GM23338 (cell line): Measurements from ENCODE around the gene MAPK4. TPM values are rescaled to one million over a fixed set of nuclear protein-coding genes. Genes with fewer than 3 reads are reported as not detected.

Experiments used
- ATAC-seq: fragments of 200-7000 bp; cut with Tn5 transposase; 3 replicates; pipeline ENCODE4 v1.9.1; 2020
- DNase-seq: peaks from one replicate; pipeline ENCODE4 v3.0.0-alpha.2; 2015; ENCODE audit warnings: low spot score
- H2AFZ ChIP-seq: fragments of 200-600 bp; sonication (generic); 2 replicates; pipeline ENCODE4 v1.8.0; 2016; ENCODE audit warnings: antibody characterized with exemption, mild to moderate bottlenecking, moderate library complexity
- H3F3A ChIP-seq: fragments of 200-600 bp; sonication (generic); replicated peaks from 2 replicates; pipeline ENCODE4 v1.8.0; 2017; ENCODE audit warnings: antibody characterized with exemption, mixed run types, low read depth
- H3K27ac ChIP-seq: fragments of 200-600 bp; sonication (generic); 2 replicates; pipeline ENCODE4 v1.6.1; 2016; ENCODE audit warnings: low read depth
- H3K27me3 ChIP-seq: fragments of 200-600 bp; sonication (generic); 2 replicates; pipeline ENCODE4 v1.8.0; 2016; ENCODE audit warnings: mild to moderate bottlenecking, mixed run types, moderate library complexity; ENCODE audit not compliant: insufficient read depth
- H3K36me3 ChIP-seq: fragments of 200-600 bp; sonication (generic); 2 replicates; pipeline ENCODE4 v1.8.0; 2016; ENCODE audit warnings: mild to moderate bottlenecking; ENCODE audit not compliant: insufficient read depth
- H3K4me1 ChIP-seq: fragments of 200-600 bp; sonication (generic); 2 replicates; pipeline ENCODE4 v1.8.0; 2016; ENCODE audit warnings: mild to moderate bottlenecking, moderate library complexity; ENCODE audit not compliant: insufficient read depth
- H3K4me2 ChIP-seq: fragments of 200-600 bp; sonication (generic); 2 replicates; pipeline ENCODE4 v1.7.1; 2017; ENCODE audit warnings: mixed run types
- H3K4me3 ChIP-seq: fragments of 200-600 bp; sonication (generic); 2 replicates; pipeline ENCODE4 v1.6.1; 2016; ENCODE audit warnings: mixed run types
- H3K79me2 ChIP-seq: fragments of 200-600 bp; sonication (generic); replicated peaks from 2 replicates; pipeline ENCODE4 v1.8.0; 2017; ENCODE audit warnings: mild to moderate bottlenecking; ENCODE audit not compliant: insufficient read depth
- H3K9me2 ChIP-seq: fragments of 200-600 bp; sonication (generic); 2 replicates; pipeline ENCODE4 v1.8.0; 2017; ENCODE audit not compliant: insufficient read depth
- H4K20me1 ChIP-seq: fragments of 200-600 bp; sonication (generic); replicated peaks from 2 replicates; pipeline ENCODE4 v1.8.0; 2017; ENCODE audit warnings: mild to moderate bottlenecking; ENCODE audit not compliant: insufficient read depth
- H3K27ac Mint-ChIP-seq: 2 replicates; pipeline ENCODE4 v1.8.0; 2020; ENCODE audit warnings: inconsistent platforms, mild to moderate bottlenecking, moderate library complexity, mixed read lengths
- H3K27me3 Mint-ChIP-seq: 3 replicates; pipeline ENCODE4 v1.8.0; 2022; ENCODE audit warnings: low read depth, mild to moderate bottlenecking, moderate library complexity, mixed read lengths, inconsistent platforms; ENCODE audit not compliant: insufficient read depth, poor library complexity
- H3K36me3 Mint-ChIP-seq: 3 replicates; pipeline ENCODE4 v1.8.0; 2021; ENCODE audit warnings: low read depth, mild to moderate bottlenecking, inconsistent platforms, moderate library complexity, mixed read lengths
- H3K4me1 Mint-ChIP-seq: 3 replicates; pipeline ENCODE4 v1.8.0; 2020; ENCODE audit warnings: mild to moderate bottlenecking, inconsistent platforms, mixed read lengths
- H3K4me3 Mint-ChIP-seq: 3 replicates; pipeline ENCODE4 v1.8.0; 2021; ENCODE audit warnings: moderate library complexity, mild to moderate bottlenecking, inconsistent platforms, mixed read lengths
- H3K9me3 Mint-ChIP-seq: 3 replicates; pipeline ENCODE4 v1.8.0; 2020; ENCODE audit warnings: moderate library complexity, mild to moderate bottlenecking, inconsistent platforms, mixed read lengths
- CREB1 ChIP-seq: fragments of 250-450 bp; sonication (Bioruptor Pico); IDR thresholded peaks from 2 replicates; pipeline ENCODE4 v1.5.0; 2020; ENCODE audit warnings: low read depth, mild to moderate bottlenecking, moderate library complexity
- CTCF ChIP-seq, 2 experiments: fragments of 200-600 bp in 1 of 2; sonication (generic) in 1 of 2; conservative IDR thresholded peaks; 2 replicates each; pipeline versions ENCODE4 v1.5.1 to v1.6.1; 2016 to 2017; ENCODE audit warnings: antibody characterized with exemption in 2 of 2, low read depth in 2 of 2, mild to moderate bottlenecking in 2 of 2, moderate library complexity in 1 of 2
- ETS1 ChIP-seq: IDR thresholded peaks from 2 replicates; pipeline ENCODE4 v1.6.1; 2016; ENCODE audit warnings: antibody characterized with exemption
- EZH2 ChIP-seq: fragments of 200-600 bp; sonication (generic); IDR thresholded peaks from one replicate; pipeline ENCODE4 v1.8.0; 2017; ENCODE audit warnings: antibody characterized with exemption, mild to moderate bottlenecking, low read depth; ENCODE audit not compliant: unreplicated experiment
- EZH2phosphoT487 ChIP-seq: fragments of 200-600 bp; sonication (generic); IDR thresholded peaks from one replicate; pipeline ENCODE4 v1.8.1; 2018; ENCODE audit warnings: antibody characterized with exemption; ENCODE audit not compliant: unreplicated experiment
- JUNB ChIP-seq: IDR thresholded peaks from one replicate; pipeline ENCODE4 v1.6.1; 2016; ENCODE audit warnings: antibody characterized with exemption; ENCODE audit not compliant: unreplicated experiment
- NANOG ChIP-seq: IDR thresholded peaks from 2 replicates; pipeline ENCODE4 v1.6.1; 2016; ENCODE audit warnings: antibody characterized with exemption, borderline replicate concordance
- POLR2AphosphoS5 ChIP-seq: IDR thresholded peaks from 2 replicates; pipeline ENCODE4 v1.6.1; 2016; ENCODE audit warnings: antibody characterized with exemption, low read depth
- REST ChIP-seq: IDR thresholded peaks from one replicate; pipeline ENCODE4 v1.6.1; 2018; ENCODE audit warnings: antibody characterized with exemption; ENCODE audit not compliant: unreplicated experiment
- STAT1 ChIP-seq: IDR thresholded peaks from one replicate; pipeline ENCODE4 v1.6.1; 2016; ENCODE audit warnings: antibody characterized with exemption; ENCODE audit not compliant: unreplicated experiment
- ZNF114 ChIP-seq: fragments of 250-450 bp; sonication (Bioruptor Pico); IDR thresholded peaks from 2 replicates; pipeline ENCODE4 v1.5.0; 2020; ENCODE audit warnings: mild to moderate bottlenecking, moderate library complexity
- ZNF331 ChIP-seq: fragments of 250-450 bp; sonication (Bioruptor Pico); IDR thresholded peaks from 2 replicates; pipeline ENCODE4 v1.5.0; 2020; ENCODE audit warnings: low read depth, mild to moderate bottlenecking, moderate library complexity
- ZNF462 ChIP-seq: fragments of 250-450 bp; sonication (Bioruptor Pico); IDR thresholded peaks from 2 replicates; pipeline ENCODE4 v1.5.0; 2020; ENCODE audit warnings: mild to moderate bottlenecking, moderate library complexity
- polyA plus RNA-seq: library from polyadenylated mRNA; unstranded; fragments of >200 nt; fragmentation: Nextera tagmentation; extraction: Ambion mirVana; gene quantifications from 2 replicates; pipeline ENCODE4 v1.2.1, GENCODE V29; 2016
- total RNA-seq: library from RNA; depleted of rRNA; stranded (reverse); fragments of >200 nt; shearing (Covaris generic); gene quantifications from 2 replicates; pipeline ENCODE4 v1.2.3, GENCODE V29; 2014

The MAPK4 gene
- total and polyA plus RNA-seq, 2 experiments from 2014 or later, result 1.3 to 4.4 TPM

GRCh38 chr18:50769463-50769862, 209.6 kb downstream of the MAPK4 start:
- no peak overlapping the region for H3K4me2 ChIP-seq
- Mint-ChIP-seq H3K36me3 (peaks cover 10% of the 10 kb centered on the region; the same call in 2 of the 3 replicates), H3K4me3 (no peak overlapping the region), H3K9me3 (peaks cover 36% of the 10 kb centered on the region), H3K27ac (no peak overlapping the region), H3K4me1 (no peaks in the 10 kb centered on the region), H3K27me3 (no peaks in the 10 kb centered on the region)
- H4K20me1 ChIP-seq, result no peaks in the 10 kb centered on the region
- TF ChIP-seq EZH2phosphoT487 (no peak), JUNB (no peak), CREB1 (CRISPR knock-in tag) (no peak), ZNF331 (CRISPR knock-in tag) (no peak), ZNF462 (CRISPR knock-in tag) (no peak), REST (no peak), ETS1 (no peak), ZNF114 (CRISPR knock-in tag) (no peak), CTCF (conservative IDR thresholded peaks at IDR 0.05; ENCODE audit: low read depth in 2 of 2) (no peak), NANOG (no peak), POLR2AphosphoS5 (no peak), STAT1 (no peak), EZH2 (no peak)
- H3K27me3 ChIP-seq, result no peaks in the 10 kb centered on the region
- DNase-seq (no peak), ATAC-seq (no peak)
- H3K4me3 ChIP-seq, result no peak overlapping the region
- no peaks in the 10 kb centered on the region for H3K4me1 ChIP-seq
- H3K27ac ChIP-seq, result no peak overlapping the region
- H3F3A ChIP-seq, result no peaks in the 10 kb centered on the region
- H3K36me3 ChIP-seq, result no peaks in the 10 kb centered on the region; the same call in 1 of the 2 replicates
- no peaks in the 10 kb centered on the region for H3K79me2 ChIP-seq
- peaks cover 17% of the 10 kb centered on the region for H3K9me2 ChIP-seq
- H2AFZ ChIP-seq, result no peak overlapping the region
